ENCODE results near the gene MSTO1. TPM values are rescaled to one million over a fixed set of nuclear protein-coding genes. Genes with fewer than 3 reads are reported as not detected.
A peak's percentile ranks its signal among the peaks of the same experiment; 100 is the strongest.
"Not testable (repeated sequence)": the region's sequence is repeated elsewhere in the genome, so short reads cannot be mapped to it uniquely, and the experiment has no call there.

MSTO1 gene
- total RNA-seq, 1 donor from 2014 or later: 55.7 TPM

DNA sequence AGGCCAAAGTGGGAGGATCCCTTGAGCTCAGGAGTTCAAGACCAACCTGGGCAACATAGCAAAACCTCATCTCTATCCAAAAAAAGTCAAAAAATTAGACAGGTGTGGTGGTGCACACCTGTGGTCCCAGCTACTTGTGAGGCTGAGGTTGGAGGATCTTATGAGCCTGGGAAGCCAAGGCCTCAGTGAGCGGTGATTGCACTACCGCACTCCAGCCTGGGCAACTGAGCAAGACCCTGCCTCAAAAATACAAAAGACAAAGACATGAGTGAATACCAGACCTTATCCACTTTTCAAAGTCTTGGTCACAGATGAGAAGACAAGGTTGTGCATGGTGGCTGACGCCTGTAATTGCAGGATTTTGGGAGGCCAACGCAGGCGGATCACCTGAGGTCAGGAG lies 13.2 kb upstream of the MSTO1 start:
- Mint-ChIP-seq H3K4me3 (ENCODE audit: unreplicated experiment) (no peak overlapping the region), H3K9me3 (ENCODE audit: unreplicated experiment) (peaks cover 2% of the 10 kb centered on the region), H3K4me1 (ENCODE audit: low read depth, unreplicated experiment) (peaks cover 17% of the 10 kb centered on the region), H3K27me3 (ENCODE audit: unreplicated experiment) (no peaks in the 10 kb centered on the region), H3K27ac (ENCODE audit: unreplicated experiment) (no peak overlapping the region), H3K36me3 (ENCODE audit: unreplicated experiment) (no peaks in the 10 kb centered on the region)
- TF ChIP-seq, protein P1, sequence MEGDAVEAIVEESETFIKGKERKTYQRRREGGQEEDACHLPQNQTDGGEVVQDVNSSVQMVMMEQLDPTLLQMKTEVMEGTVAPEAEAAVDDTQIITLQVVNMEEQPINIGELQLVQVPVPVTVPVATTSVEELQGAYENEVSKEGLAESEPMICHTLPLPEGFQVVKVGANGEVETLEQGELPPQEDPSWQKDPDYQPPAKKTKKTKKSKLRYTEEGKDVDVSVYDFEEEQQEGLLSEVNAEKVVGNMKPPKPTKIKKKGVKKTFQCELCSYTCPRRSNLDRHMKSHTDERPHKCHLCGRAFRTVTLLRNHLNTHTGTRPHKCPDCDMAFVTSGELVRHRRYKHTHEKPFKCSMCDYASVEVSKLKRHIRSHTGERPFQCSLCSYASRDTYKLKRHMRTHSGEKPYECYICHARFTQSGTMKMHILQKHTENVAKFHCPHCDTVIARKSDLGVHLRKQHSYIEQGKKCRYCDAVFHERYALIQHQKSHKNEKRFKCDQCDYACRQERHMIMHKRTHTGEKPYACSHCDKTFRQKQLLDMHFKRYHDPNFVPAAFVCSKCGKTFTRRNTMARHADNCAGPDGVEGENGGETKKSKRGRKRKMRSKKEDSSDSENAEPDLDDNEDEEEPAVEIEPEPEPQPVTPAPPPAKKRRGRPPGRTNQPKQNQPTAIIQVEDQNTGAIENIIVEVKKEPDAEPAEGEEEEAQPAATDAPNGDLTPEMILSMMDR (IDR thresholded peaks at IDR 0.05; ENCODE audit: partially characterized antibody, unreplicated experiment): no peak
- no peak for DNase-seq

DNA sequence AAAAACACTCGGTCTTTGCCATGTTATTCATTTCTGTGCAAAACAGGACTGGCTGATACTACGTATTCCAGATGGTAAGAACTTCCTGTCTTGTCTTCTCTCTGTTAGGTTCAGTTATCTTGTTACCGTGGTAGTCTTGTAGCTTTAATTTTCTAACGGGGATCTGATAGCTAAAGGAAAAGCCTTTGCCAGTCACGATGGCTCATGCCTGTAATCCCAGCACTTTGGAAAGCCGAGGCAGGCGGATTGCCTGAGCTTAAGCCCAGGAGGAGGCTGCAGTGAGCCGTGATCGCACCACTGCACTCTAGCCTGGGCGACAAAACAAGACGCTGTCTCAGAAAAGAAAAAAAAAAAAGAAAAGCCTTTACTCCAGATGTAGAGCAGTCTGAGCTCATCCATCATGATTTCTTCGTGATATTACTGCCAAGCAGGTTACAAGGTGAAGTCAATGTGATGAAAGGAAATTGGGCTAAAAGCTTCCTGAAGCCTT lies 11.1 kb upstream of the MSTO1 start:
- Mint-ChIP-seq H3K4me1 (ENCODE audit: low read depth, unreplicated experiment) (peaks cover 17% of the 10 kb centered on the region), H3K9me3 (ENCODE audit: unreplicated experiment) (peaks cover 2% of the 10 kb centered on the region), H3K36me3 (ENCODE audit: unreplicated experiment) (no peaks in the 10 kb centered on the region), H3K4me3 (ENCODE audit: unreplicated experiment) (peak overlapping the region; percentile 75), H3K27ac (ENCODE audit: unreplicated experiment) (peak overlapping the region; percentile 75), H3K27me3 (ENCODE audit: unreplicated experiment) (no peaks in the 10 kb centered on the region)
- TF ChIP-seq, protein P1 (IDR thresholded peaks at IDR 0.05; ENCODE audit: partially characterized antibody, unreplicated experiment): no peak
- DNase-seq: peak; percentile 26

DNA sequence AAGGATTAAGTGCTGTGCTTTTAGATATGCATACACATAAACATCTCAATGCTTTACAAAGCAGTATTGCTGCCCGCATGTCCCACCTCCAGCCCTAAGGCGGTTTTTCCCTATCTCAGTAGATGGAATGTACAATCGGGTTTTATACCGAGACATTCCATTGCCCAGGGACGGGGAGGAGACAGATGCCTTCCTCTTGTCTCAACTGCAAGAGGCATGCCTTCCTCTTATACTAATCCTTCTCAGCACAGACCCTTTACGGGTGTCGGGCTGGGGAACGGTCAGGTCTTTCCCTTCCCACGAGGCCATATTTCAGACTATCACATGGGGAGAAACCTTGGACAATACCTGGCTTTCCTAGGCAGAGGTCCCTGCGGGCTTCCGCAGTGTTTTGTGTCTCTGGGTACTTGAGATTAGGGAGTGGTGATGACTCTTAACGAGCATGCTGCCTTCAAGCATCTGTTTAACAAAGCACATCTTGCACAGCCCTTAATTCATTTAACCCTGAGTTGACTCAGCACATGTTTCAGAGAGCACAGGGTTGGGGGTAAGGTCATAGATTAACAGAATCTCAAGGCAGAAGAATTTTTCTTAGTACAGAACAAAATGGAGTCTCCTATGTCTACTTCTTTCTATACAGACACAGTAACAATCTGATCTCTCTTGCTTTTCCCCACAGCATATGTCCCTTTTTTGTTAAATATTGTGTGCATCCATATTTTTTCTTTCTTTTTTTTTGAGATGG lies 10.0 kb upstream of the MSTO1 start:
- H3K4me3 Mint-ChIP-seq (ENCODE audit: unreplicated experiment): peak overlapping the region; percentile 46
- H3K36me3 Mint-ChIP-seq (ENCODE audit: unreplicated experiment); H3K27me3 Mint-ChIP-seq (ENCODE audit: unreplicated experiment); H3K9me3 Mint-ChIP-seq (ENCODE audit: unreplicated experiment); DNase-seq: not testable (repeated sequence)
- H3K27ac Mint-ChIP-seq (ENCODE audit: unreplicated experiment): peak overlapping the region; percentile 83
- peaks cover 17% of the 10 kb centered on the region for H3K4me1 Mint-ChIP-seq (ENCODE audit: low read depth, unreplicated experiment)

DNA sequence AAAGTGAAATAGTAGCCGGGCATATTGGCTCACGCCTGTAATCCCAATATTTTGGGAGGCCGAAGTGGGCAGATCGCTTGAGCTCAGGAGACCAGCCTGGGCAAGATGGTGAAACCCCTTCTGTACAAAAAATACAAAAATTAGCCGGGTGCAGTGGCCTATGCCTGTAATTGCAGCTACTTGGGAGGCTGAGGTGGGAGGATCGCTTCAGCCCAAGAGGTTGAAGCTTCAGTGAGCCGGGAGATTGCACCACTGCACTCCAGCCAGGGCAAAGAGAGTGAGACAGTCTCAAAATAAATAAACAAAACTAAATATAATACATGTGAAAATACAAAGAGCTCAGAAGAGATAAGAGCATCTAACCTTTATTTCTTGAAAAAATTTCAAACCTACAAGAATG lies 2.3 kb upstream of the MSTO1 start:
- H3K27me3 Mint-ChIP-seq (ENCODE audit: unreplicated experiment): no peaks in the 10 kb centered on the region
- TF ChIP-seq, protein P1 (IDR thresholded peaks at IDR 0.05; ENCODE audit: partially characterized antibody, unreplicated experiment): no peak
- no peaks in the 10 kb centered on the region for H3K36me3 Mint-ChIP-seq (ENCODE audit: unreplicated experiment)
- DNase-seq: no peak
- H3K27ac Mint-ChIP-seq (ENCODE audit: unreplicated experiment): no peak overlapping the region
- no peak overlapping the region for H3K4me3 Mint-ChIP-seq (ENCODE audit: unreplicated experiment)
- H3K9me3 Mint-ChIP-seq (ENCODE audit: unreplicated experiment): peaks cover 2% of the 10 kb centered on the region
- no peaks in the 10 kb centered on the region for H3K4me1 Mint-ChIP-seq (ENCODE audit: low read depth, unreplicated experiment)

DNA sequence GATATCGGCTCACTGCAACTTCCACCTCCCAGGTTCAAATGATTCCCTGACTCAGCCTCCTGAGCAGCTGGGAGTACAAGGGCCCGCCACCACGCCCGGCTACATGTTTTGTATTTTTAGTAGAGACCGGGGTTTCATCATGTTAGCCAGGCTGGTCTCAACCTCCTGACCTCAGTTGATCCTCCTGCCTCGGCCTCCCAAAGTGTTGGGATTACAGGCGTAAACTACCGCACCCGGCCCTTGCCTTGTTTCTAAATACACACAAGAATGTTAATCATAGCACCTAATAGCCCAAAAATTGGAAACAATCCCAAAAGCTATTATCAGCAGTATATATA lies 1.2 kb upstream of the MSTO1 start:
- Mint-ChIP-seq H3K4me1 (ENCODE audit: low read depth, unreplicated experiment) (no peaks in the 10 kb centered on the region), H3K27me3 (ENCODE audit: unreplicated experiment) (no peaks in the 10 kb centered on the region), H3K36me3 (ENCODE audit: unreplicated experiment) (no peaks in the 10 kb centered on the region), H3K4me3 (ENCODE audit: unreplicated experiment) (no peak overlapping the region), H3K27ac (ENCODE audit: unreplicated experiment) (no peak overlapping the region), H3K9me3 (ENCODE audit: unreplicated experiment) (peaks cover 2% of the 10 kb centered on the region)
- TF ChIP-seq, protein P1 (IDR thresholded peaks at IDR 0.05; ENCODE audit: partially characterized antibody, unreplicated experiment): no peak
- DNase-seq: no peak

DNA sequence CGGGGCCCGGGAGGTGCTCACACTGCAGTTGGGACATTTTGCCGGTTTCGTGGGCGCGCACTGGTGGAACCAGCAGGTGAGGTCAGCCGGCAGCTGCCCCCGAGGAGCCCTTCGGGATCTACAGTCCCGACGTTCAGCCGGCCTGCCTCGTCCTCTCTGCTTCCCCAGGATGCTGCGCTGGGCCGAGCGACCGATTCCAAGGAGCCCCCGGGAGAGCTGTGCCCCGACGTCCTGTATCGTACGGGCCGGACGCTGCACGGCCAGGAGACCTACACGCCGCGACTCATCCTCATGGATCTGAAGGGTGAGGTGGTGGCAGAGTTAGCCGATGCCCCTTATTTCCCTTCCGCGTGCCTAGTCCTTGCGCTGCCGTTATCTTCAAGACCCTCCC lies 234 bp downstream of the MSTO1 start:
- not testable (repeated sequence) for H3K36me3 Mint-ChIP-seq (ENCODE audit: unreplicated experiment); H3K27ac Mint-ChIP-seq (ENCODE audit: unreplicated experiment); H3K27me3 Mint-ChIP-seq (ENCODE audit: unreplicated experiment); DNase-seq; H3K4me1 Mint-ChIP-seq (ENCODE audit: low read depth, unreplicated experiment); H3K9me3 Mint-ChIP-seq (ENCODE audit: unreplicated experiment); H3K4me3 Mint-ChIP-seq (ENCODE audit: unreplicated experiment)

DNA sequence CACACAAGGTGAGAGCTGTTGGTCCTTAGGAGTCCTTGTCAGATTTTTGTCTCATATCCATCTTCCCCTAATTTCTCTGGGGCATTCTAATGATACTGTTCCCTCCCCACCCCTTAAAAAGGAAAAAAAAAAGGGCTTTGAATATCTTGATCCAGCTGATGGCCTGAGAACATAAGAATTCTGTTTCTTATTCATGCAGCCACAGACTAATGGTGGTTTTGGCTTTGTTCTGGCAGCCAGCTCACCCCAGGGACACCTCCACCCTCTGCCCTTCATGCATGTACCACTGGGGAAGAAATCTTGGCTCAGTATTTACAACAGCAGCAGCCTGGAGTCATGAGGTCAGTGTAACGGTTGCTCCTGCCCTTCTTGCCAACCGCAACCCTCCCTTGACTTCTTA lies 3.2 kb downstream of the MSTO1 start:
- H3K4me3 Mint-ChIP-seq (ENCODE audit: unreplicated experiment); H3K36me3 Mint-ChIP-seq (ENCODE audit: unreplicated experiment); H3K27me3 Mint-ChIP-seq (ENCODE audit: unreplicated experiment); H3K4me1 Mint-ChIP-seq (ENCODE audit: low read depth, unreplicated experiment); DNase-seq; H3K27ac Mint-ChIP-seq (ENCODE audit: unreplicated experiment); H3K9me3 Mint-ChIP-seq (ENCODE audit: unreplicated experiment): not testable (repeated sequence)

Measured in glutamatergic neuron (in vitro differentiated cells).